Measurements from ENCODE around the gene CCL24.
"Not testable (repeated sequence)": the region's sequence is repeated elsewhere in the genome, so short reads cannot be mapped to it uniquely, and the experiment has no call there.

Gene CCL24

DNA sequence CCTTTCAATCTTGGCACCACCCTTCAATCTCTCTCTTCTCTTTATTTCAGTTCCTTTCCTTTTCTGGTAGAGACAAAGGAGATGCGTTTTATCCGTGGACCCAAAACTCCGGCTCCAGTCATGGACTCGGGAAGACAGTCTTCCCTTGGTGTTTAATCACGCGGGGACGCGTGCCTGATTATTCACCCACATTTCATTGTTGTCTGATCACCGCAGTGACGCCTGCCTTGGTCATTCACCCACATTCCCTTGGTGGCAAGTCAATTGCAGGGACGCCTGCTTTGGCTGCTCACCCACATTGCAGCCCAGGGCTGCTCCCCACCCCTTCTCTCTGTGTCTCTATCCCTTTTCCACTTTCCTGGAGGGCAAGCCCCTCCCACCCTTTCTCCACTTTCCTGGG lies 34.1 kb downstream of the CCL24 start:
- DNase-seq, result not testable (repeated sequence)

DNA sequence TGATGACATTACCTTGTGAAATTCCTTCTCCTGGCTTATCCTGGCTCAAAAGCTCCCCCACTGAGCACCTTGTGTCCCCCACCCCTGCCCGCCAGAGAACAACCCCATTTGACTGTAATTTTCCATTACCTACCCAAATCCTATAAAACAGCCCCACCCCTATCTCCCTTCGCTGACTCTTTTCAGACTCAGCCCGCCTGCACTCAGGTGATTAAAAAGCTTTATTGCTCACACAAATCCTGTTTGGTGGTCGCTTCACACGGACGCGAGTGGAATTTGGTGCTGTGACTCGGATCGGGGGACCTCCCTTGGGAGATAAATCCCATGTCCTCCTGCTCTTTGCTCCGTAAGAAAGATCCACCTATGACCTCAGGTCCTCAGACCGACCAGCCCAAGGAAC lies 34.6 kb downstream of the CCL24 start:
- DNase-seq, result not testable (repeated sequence)

DNA sequence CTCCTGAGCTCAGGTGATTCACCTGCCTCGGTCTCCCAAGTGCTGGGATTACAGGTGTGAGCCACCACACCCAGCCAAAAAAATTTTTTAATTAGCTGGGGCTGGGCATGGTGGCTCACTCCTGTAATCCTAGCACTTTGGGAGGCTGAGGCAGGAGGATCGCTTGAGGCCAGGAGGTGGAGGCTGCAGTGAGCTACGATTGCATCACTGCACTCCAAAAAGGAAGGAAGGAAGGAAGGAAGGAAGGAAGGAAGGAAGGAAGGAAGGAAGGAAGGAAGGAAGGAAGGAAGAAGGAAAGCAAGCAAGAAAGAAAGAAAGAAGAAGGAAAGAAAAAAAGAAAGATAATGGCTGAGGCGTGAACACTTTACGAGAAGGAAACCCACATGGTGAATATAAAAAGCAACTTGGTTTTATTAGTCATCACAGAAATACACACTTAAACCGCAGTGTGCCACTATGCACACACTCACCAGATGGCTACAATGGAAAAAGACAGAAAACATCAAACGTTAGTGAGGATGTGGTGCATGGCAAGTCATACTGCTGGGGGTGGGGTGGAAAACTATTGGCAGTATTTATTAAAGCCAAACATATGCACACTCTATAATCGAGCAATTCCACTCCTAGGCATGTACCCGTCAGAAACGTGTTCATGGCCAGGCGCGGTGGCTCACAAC lies 37.2 kb downstream of the CCL24 start:
- DNase-seq, result no peak

DNA sequence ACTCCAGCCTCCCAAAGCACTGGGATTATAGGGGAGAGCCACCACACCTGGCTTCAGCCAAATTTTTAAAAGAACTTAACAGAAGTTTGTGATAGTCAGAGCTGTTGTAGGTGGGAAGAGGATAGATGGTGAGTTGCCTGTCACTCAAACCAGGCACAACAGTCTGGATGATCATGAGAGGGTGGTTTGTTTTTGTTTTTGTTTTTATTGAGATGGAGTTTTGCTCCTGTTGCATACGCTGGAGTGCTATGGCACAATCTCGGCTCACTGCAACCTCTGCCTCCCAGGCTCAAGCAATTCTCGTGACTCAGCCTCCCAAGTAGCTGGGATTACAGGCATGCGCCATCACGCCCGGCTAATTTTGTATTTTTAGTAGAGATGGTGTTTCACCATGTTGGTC lies 39.6 kb downstream of the CCL24 start:
- DNase-seq, result not testable (repeated sequence)

DNA sequence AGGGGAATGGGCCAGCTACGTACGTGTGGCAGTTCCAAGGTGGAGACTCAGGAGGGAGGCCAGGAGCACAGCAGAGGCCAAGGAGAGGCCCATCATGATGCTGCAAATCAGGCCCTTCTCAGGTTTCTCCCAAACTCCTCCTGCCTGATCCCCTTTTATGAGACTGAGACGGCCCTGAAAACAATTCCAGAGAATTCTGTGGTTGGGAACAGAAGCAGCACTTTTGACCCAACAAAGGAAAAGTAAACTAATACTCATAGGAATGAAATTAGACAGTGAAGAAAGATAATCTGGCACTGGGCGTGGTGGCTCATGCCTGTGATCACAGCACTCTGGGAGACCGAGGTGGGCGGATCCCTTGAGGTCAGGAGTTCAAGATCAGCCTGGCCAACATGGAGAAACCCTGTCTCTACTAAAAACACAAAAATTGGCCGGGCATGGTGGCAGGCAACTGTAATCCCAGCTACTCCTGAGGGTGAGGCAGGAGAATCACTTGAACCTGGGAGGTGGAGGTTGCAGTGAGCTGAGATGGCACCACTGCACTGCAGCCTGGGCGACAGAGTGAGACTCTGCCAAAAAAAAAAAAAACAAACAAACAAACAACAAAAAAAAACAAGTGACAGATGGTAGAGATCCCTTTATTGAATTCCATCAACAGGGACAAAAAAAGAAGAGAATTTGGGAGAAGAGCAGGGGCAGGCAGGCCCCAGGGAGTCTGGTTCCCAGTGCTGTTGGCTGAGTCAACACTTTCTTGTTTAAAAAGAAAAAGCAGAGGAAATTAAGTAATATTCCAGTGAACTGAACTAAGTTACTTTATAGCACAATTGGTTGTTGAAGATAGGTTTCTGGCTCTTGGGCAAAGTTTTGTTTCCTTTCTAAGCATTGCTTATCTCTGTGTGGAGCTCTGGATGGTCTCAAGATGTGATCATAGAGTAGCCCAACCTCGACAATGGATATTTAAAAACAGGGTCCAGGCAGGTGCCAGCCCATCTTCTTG lies 41.2 kb downstream of the CCL24 start, which contains the start of gene CCL26:
TSS of gene CCL26 (minus strand) at position 131 of the 997 bp plus-strand sequence. CDS start at position 96, 35 bp downstream.
- no peak for DNase-seq

DNA sequence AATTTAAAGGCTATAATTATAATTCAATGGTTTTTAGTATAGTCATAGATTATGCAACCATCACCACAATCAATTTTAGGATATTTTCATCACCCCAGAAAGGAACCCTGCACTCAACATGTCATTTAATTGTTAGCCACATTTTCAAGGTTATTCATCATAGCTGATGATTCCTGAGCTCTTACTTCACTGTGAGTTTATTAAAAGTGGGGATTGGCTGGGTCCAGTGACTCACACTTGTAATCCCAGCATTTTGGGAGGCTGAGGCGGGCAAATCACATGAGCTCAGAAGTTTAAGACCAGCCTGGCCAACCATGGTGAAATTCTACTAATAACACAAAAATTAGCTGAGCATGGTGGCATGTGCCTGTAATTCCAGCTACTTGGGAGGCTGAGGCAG lies 42.4 kb downstream of the CCL24 start:
- no peak for DNase-seq

DNA sequence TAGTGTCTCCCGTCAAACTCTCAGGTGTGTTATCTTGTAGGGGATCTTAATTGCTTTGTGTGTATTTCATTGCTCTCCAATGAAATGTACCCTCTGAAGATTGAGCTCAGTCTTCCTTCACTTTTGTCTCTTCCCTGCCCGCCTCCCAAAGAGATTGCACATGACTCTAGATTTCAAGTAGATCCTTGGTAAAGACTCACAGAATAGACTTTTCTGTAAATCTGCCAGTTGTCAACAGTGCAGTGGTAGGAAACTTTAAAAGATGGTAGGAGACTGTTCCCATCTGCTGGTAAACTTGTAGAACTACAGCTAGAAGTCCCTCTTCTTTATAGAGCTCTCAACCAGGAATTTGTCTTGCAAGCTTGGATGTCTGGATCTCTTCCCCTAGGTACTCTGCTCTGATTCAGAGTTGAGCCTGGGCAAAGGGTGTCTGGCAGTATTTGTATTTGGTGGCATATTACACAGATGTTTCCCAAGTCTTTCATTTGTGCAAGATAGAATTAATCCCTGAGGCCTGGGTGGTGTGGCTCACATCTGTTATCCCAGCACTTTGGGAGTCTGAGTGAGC lies 51.2 kb downstream of the CCL24 start:
- no peak for DNase-seq

DNA sequence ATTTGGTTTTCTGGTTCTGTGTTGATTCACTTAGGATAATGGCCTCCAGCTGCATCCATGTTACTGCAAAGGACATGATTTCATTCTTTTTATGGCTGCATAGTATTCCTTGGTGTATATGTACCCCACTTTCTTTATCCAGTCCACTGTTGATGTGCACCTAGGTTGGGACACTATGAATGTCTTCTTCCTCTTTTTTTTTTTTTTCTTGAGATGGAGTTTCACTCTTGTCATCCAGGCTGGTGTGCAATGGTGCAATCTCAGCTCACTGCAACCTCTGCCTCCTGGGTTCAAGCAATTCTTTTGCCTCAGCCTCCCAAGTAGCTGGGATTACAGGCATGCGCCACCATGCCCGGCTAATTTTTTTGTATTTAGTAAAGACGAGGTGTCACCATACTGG lies 51.8 kb downstream of the CCL24 start:
- not testable (repeated sequence) for DNase-seq

Measured in NCI-H1048 (cell line).